IPS-20b (cell line): Measurements from ENCODE around the gene RYR1.
A peak's percentile ranks its signal among the peaks of the same experiment; 100 is the strongest.
"Not testable (repeated sequence)": the region's sequence is repeated elsewhere in the genome, so short reads cannot be mapped to it uniquely, and the experiment has no call there.

Experiments used
- H3K27ac ChIP-seq: one replicate; pipeline ENCODE4 v1.5.1; 2013; ENCODE audit warnings: low read length
- H3K27me3 ChIP-seq: 2 replicates; pipeline ENCODE4 v1.6.1; 2013; ENCODE audit warnings: mild to moderate bottlenecking, low read length, inconsistent platforms; ENCODE audit not compliant: insufficient read depth
- H3K36me3 ChIP-seq: 2 replicates; pipeline ENCODE4 v1.6.1; 2013; ENCODE audit warnings: low read depth, mild to moderate bottlenecking, inconsistent platforms, low read length, moderate library complexity; ENCODE audit not compliant: insufficient read depth
- H3K4me1 ChIP-seq: 2 replicates; pipeline ENCODE4 v1.6.1; 2013; ENCODE audit warnings: mild to moderate bottlenecking, control low read depth, inconsistent platforms, low read length, moderate library complexity; ENCODE audit not compliant: insufficient read depth
- H3K4me3 ChIP-seq: 2 replicates; pipeline ENCODE4 v1.5.1; 2013; ENCODE audit warnings: mild to moderate bottlenecking, low read length, inconsistent platforms
- H3K9ac ChIP-seq: 2 replicates; pipeline ENCODE4 v1.6.1; 2013; ENCODE audit warnings: low read depth, mild to moderate bottlenecking, inconsistent platforms, low read length, moderate library complexity
- H3K9me3 ChIP-seq: 2 replicates; pipeline ENCODE4 v1.6.1; 2013; ENCODE audit warnings: mild to moderate bottlenecking, low read depth, low read length, inconsistent platforms; ENCODE audit not compliant: insufficient read depth

RYR1 gene

DNA sequence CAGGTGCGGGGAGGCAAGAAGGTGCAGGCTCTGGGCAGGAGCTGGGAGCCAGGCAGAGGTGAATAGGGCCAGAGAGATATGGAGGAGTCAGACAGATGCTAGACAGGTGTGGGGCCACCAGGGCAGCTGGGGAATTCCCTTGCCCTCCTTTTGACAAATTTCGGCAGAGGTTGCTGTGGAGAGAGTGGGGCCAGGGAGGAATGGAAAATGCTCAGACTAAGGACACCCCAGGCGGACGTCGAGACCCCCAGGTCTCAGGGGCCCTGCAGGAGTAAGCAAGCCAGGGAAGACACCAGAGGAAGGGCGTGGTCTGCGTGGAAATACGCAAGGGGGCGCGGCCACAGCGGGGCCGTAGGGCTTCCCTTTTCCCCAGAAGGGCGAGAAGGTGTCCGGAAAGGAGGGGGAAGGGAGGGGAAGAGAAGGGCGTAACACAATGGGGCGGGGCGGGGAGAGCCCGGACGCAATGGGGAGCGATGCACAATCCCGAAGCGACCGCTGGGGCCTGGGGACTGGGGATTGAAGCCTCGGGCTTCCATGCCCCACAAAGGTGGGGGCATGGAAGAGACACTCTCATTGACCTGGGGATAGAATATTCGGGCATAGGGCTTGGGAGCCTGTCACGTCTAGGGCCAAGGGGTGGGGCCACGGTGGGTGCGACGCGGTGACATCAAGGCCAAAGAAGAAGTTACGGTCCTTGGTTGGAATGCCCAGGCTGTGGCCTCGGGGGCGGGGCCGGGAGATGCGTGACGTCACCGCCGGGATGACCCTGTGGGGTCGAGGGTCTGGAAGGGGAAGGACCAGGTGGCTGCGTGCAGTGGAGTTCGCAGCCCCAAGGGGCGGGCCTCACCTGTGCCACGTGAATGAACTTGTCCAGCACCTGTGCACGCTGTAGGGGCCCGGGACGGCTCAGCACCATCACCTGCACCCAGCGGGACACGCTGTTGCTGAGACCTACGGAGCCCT lies 15.7 kb upstream of the RYR1 start:
- Histone ChIP-seq H3K9ac (peak overlapping the region; percentile 25; the same call in 1 of the 2 replicates), H3K27ac (no peak overlapping the region), H3K9me3 (no peaks in the 10 kb centered on the region)

DNA sequence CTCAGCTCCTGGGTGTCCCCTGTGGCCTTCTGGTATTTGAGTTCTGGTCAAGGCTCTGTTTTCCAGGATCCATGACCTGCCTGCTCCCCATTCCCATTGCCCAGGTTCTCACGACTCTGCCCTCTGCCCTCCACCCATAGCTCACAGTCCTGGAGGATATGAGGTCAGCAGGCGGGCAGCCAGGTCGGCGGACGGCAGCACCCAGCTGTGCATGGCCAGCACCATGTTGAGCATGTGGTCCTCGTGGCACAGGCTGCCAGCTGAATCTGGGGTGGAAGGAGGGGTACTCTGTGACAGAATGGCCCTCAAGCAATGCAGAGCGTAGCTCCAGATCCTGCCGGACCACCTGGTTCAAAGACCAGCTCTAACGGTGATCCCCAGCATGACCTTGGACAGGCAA lies 12.6 kb upstream of the RYR1 start:
- no peak overlapping the region for H3K27ac ChIP-seq
- H3K4me3 ChIP-seq = no peak overlapping the region
- no peaks in the 10 kb centered on the region for H3K4me1 ChIP-seq
- H3K36me3 ChIP-seq = no peaks in the 10 kb centered on the region
- no peak overlapping the region for H3K9ac ChIP-seq
- H3K27me3 ChIP-seq = peaks cover 11% of the 10 kb centered on the region
- H3K9me3 ChIP-seq = no peaks in the 10 kb centered on the region

More for the DNA sequence above, 15.7 kb upstream of the RYR1 start:
- Histone ChIP-seq H3K36me3 (no peaks in the 10 kb centered on the region), H3K4me1 (no peaks in the 10 kb centered on the region), H3K4me3 (peak overlapping the region; percentile 74), H3K27me3 (peaks cover 11% of the 10 kb centered on the region)

DNA sequence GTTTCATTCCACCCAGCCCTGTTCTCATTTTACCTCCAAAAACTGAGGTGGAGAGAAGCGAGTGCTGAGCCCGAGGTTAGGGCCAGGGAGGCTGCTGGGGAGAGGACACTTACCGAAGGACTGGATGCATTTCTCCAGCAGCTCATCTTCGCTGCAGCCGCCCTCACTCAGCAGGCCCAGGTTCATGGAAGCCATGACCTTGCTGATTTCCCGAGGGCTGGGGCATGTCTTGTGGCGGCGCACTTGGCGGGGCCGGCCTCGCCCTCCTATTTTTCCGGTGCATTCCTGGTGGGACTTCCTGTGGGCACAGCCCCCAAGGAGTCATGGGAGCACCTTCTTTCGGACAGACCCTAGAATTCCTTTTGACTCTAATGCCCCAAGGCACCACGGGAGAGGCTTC lies 11.6 kb upstream of the RYR1 start:
- Histone ChIP-seq H3K9ac (no peak overlapping the region), H3K27ac (no peak overlapping the region), H3K4me3 (no peak overlapping the region), H3K36me3 (no peaks in the 10 kb centered on the region), H3K9me3 (no peaks in the 10 kb centered on the region), H3K4me1 (peaks cover 4% of the 10 kb centered on the region; the same call in 1 of the 2 replicates), H3K27me3 (peaks cover 11% of the 10 kb centered on the region)

DNA sequence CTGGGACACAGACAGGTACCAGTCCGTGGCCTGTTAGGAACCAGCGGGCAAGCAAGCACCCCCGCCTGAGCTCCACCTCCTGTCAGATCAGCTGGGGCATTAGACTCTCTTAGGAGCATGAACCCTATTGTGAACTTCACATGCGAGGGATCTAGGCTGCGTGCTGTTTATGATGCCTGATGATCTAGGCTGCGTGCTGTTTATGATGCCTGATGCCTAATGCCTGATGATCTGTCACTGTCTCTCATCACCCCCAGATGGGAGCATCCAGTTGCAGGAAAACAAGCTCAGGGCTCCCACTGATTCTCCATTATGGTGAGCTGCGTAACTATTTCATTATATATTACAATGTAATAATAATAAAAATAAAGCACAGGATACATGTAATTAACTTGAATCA lies 11.1 kb upstream of the RYR1 start:
- H3K36me3 ChIP-seq = no peaks in the 10 kb centered on the region
- peaks cover 11% of the 10 kb centered on the region for H3K27me3 ChIP-seq
- H3K27ac ChIP-seq = no peak overlapping the region
- H3K9ac ChIP-seq = no peak overlapping the region
- H3K4me1 ChIP-seq = peaks cover 4% of the 10 kb centered on the region; the same call in 1 of the 2 replicates
- H3K4me3 ChIP-seq = no peak overlapping the region
- H3K9me3 ChIP-seq = no peaks in the 10 kb centered on the region

DNA sequence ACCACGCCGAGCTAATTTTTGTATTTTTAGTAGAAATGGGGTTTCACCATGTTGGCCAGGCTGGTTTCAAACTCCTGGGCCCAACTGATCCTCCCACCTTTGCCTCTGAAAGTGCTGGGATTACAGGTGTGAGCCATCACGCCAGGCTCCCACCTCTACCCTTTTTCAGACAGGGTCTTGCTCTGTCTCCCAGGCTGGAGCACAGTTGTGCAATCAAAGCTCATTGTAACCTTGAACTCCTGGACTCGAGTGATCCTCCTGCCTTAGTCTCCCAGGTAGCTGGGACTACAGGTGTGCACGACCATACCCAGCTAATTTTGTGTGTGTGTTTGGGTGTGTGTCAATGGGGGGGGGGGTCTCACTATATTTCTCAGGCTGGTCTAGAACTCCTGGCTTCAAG lies 9.2 kb upstream of the RYR1 start:
- Histone ChIP-seq H3K27me3 (peaks cover under 1% of the 10 kb centered on the region; the same call in 1 of the 2 replicates), H3K9ac (no peak overlapping the region), H3K36me3 (no peaks in the 10 kb centered on the region), H3K9me3 (no peaks in the 10 kb centered on the region), H3K4me1 (peaks cover 4% of the 10 kb centered on the region; the same call in 1 of the 2 replicates), H3K27ac (no peak overlapping the region), H3K4me3 (no peak overlapping the region)

DNA sequence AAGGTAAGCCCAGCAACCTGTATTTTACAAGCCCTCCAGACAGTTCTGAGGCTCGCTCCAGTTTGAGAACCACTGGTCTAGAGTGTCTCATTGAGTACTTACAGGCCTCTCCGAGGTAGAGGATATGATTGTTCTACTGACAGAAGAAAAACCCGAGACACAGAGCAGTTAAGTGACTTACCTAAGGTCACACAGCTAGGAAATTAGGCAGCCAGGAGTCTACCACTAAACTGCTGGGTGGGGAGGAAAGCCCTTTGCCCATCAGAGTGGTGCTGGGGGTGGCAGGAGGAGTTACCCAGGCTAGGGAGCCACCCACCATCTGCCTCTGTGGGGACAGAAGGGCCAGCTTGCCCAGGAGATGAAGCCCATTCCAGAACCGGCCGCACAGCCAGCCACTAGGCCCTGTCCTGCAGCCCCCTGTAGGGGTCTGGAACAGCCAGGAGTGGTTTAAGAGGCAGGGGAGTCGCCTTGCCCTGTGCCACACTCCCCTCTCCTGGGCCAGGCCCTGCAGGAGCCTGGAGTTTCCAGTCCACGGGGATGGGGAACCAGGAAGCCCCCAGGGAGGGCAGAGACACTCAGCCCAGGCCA lies 8.2 kb upstream of the RYR1 start:
- no peak overlapping the region for H3K27ac ChIP-seq
- no peaks in the 10 kb centered on the region for H3K36me3 ChIP-seq
- no peaks in the 10 kb centered on the region for H3K9me3 ChIP-seq
- no peak overlapping the region for H3K4me3 ChIP-seq
- H3K9ac ChIP-seq = 0 out of 2 replicates have a peak overlapping the region, but pooled peaks have one; percentile 16
- peaks cover 4% of the 10 kb centered on the region; the same call in 1 of the 2 replicates for H3K4me1 ChIP-seq
- no peaks in the 10 kb centered on the region for H3K27me3 ChIP-seq

DNA sequence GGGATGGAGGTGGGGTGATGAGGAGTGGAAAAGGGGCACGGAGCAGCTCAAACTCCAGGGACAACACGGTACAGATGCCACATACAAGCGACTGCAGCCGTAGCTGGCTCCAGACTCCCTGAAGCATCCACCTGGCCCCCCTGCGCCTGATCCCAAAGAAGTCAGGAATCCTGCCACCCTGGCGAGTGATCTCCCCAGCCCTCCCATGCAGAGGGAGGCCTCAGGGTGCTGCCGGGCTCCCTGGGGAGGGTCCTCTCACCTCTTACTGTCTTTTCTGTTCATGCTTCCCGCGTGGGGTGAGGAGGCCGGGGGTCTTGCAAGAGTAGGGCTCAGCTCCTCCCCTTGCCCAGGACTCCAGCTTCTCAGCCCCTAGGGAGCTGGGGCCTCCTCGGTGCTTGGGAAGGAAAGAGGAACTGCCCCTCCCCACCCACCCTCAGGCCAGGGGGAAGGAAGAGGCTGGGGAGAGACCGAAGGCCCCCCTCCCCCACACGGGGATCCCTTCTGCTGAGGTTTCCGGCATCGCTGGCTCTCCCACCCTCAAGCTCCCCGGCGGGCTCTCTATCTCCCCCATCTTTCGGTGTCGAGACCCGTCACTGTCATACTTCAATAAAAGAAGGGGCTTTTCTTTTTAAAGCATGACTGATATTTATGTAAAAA lies 7.6 kb upstream of the RYR1 start, which contains the start of gene RASGRP4:
Gene RASGRP4 (minus strand): TSS at position 410 of the 657 bp plus-strand sequence. CDS start 128 bp downstream, at position 282.
- H3K9ac ChIP-seq = 0 out of 2 replicates have a peak within 1 kb of the TSS, but pooled peaks have one; percentile 16
- H3K27me3 ChIP-seq = no peaks in the 10 kb centered on the region
- H3K27ac ChIP-seq = no peak within 1 kb of the TSS
- H3K36me3 ChIP-seq = no peaks in the 10 kb centered on the region
- H3K4me3 ChIP-seq = no peak within 1 kb of the TSS
- H3K9me3 ChIP-seq = no peaks in the 10 kb centered on the region
- peaks cover 4% of the 10 kb centered on the region; the same call in 1 of the 2 replicates for H3K4me1 ChIP-seq

DNA sequence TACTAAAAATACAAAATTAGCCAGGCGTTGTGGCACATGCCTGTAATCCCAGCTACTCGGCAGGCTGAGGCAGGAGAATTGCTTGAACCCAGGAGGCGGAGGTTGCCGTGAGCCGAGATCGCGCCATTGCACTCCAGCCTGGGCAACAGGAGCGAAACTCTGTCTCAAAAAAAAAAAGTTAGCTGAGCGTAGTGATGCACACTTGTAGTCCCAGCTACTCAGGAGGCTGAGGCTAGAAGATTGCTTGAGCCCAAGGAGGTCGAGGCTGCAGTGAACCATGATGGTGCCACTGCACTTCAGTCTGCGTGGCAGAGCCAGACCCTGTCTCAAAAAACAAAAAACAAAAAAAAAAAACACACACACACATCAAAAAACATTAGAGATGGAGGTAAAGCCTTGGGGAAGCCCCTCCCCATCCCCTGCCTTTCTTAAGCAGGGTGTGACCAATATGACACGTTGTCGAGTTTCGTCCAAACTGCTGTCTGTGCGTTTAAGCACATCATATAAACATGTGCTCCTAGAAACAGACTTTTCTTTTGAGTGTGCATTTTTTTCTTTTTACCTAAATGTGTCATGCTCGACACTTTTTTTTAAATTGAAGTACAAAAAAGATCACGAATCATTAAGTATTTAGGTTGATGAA lies 6.3 kb upstream of the RYR1 start:
- not testable (repeated sequence) for H3K9me3 ChIP-seq, H3K27ac ChIP-seq, H3K9ac ChIP-seq, H3K4me1 ChIP-seq, H3K4me3 ChIP-seq, H3K27me3 ChIP-seq, H3K36me3 ChIP-seq

DNA sequence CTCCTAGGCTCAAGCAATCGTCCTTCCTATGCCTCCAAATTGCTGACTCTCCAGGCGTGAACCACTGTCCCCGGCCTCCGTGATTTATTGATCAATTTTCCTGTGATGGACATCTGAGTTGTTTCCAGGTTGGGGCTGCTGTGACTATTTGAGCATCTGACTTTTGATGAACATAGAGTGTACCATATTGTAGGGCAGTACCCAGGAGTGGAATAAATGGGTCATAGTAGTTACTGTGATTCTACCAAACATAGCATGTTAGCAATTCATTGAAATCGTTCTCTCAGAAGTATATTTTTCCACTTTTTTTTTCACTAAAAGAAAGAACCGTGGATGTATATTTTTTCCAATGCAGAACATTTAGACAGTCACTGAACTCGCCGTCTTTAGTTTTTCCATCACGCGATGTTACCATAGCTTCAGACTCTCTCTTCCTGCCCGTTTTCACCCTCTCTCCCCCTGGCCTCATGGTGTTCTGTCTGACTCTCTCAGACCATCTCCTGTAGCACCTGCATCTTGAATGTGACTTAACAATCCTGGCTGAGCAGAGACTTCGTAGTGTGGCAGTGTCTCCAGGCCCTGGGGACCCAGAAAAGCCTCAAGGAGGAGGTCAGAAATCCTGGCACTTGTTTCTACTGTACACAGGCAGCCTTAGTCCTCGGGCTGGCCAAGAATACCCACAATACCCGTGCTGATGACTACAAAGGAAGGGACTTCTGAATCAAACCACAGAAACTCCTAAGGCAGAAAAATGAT lies 4.3 kb upstream of the RYR1 start:
- Histone ChIP-seq H3K4me3 (no peak overlapping the region), H3K9me3 (no peaks in the 10 kb centered on the region), H3K27ac (no peak overlapping the region), H3K36me3 (no peaks in the 10 kb centered on the region), H3K27me3 (no peaks in the 10 kb centered on the region), H3K9ac (no peak overlapping the region), H3K4me1 (peaks cover 8% of the 10 kb centered on the region; the same call in 1 of the 2 replicates)

DNA sequence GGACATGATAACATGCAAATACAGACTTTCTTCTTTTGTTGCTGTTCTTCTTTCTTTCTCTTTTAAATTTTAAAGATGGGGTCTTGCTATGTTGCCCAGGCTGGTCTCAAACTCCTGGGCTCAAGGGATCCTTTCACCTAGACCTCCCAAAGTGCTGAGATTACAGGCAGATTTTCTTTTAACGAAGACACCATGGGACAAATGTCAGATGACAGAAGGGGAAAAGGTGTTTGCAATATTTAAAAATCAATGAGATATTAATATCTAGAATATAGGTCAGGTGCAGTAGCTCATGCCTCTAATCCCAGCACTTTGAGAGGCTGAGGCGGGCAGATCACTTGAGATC lies 3.7 kb upstream of the RYR1 start:
- Histone ChIP-seq H3K9ac (no peak overlapping the region), H3K4me3 (no peak overlapping the region), H3K27me3 (no peaks in the 10 kb centered on the region), H3K36me3 (no peaks in the 10 kb centered on the region), H3K27ac (no peak overlapping the region), H3K9me3 (no peaks in the 10 kb centered on the region), H3K4me1 (peaks cover 8% of the 10 kb centered on the region; the same call in 1 of the 2 replicates)

DNA sequence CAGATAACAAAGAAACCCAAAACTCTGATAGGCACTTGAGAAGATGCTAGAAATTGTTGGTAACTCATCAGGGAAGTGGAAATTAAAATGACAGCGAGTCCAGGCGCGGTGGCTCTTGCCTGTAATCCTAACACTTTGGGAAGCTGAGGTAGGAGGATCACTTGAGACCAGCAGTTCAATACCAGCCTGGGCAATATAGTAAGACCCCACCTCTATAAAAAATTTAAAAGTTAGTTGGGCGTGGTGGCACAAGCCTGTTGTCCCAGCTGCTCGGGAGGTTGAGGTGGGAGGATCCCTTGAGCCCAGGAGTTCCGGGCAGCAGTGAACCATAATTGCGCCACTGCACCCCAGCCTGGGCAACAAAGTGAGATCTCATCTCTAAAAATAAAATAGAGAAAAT lies 2.6 kb upstream of the RYR1 start:
- H3K27me3 ChIP-seq = no peaks in the 10 kb centered on the region

More for the DNA sequence above, 2.6 kb upstream of the RYR1 start:
- H3K4me3 ChIP-seq = no peak overlapping the region
- no peak overlapping the region for H3K27ac ChIP-seq
- peaks cover 13% of the 10 kb centered on the region; the same call in 1 of the 2 replicates for H3K4me1 ChIP-seq
- H3K9ac ChIP-seq = no peak overlapping the region
- no peaks in the 10 kb centered on the region for H3K9me3 ChIP-seq
- no peaks in the 10 kb centered on the region for H3K36me3 ChIP-seq
